Prostate gland (tissue), 2 donors: ENCODE measurements around the gene PGM3.

ENCODE experiments used
- POLR2A ChIP-seq: fragments of 450-650 bp; IDR thresholded peaks from one replicate; pipeline ENCODE4 v1.6.1; 2016; ENCODE audit warnings: antibody characterized with exemption, mild to moderate bottlenecking
- TF ChIP-seq, protein P1 (sequence below), 4 experiments: fragments of 200-600 bp in 2 of 4; fragments of 450-650 bp in 2 of 4; sonication (generic) in 2 of 4; IDR thresholded peaks; 1 replicate in 3 of 4; 2 replicates in 1 of 4; pipeline ENCODE4 v1.5.1; 2016 to 2019; ENCODE audit warnings: antibody characterized with exemption in 4 of 4, mild to moderate bottlenecking in 2 of 4, moderate library complexity in 2 of 4

DNA sequence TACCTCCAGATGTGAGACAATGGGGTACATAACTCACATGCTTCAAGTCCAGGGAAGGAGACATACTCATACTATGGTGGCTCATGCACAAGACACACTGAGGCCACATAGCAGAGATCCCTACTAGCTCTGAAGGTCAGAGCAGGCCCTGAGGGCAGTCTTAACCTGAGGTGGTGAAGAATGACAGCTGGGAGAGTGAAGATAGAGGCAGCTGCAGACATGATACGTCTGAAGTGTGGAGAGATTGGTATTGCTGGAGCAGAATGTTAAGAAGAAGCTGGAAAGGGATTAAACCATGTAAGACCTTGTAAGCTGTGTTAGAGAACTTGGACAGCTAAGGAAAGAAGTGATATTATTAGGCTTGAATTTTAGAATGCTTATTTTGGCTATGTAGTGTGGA lies 32.9 kb downstream of the PGM3 start:
- TF ChIP-seq, protein P1, sequence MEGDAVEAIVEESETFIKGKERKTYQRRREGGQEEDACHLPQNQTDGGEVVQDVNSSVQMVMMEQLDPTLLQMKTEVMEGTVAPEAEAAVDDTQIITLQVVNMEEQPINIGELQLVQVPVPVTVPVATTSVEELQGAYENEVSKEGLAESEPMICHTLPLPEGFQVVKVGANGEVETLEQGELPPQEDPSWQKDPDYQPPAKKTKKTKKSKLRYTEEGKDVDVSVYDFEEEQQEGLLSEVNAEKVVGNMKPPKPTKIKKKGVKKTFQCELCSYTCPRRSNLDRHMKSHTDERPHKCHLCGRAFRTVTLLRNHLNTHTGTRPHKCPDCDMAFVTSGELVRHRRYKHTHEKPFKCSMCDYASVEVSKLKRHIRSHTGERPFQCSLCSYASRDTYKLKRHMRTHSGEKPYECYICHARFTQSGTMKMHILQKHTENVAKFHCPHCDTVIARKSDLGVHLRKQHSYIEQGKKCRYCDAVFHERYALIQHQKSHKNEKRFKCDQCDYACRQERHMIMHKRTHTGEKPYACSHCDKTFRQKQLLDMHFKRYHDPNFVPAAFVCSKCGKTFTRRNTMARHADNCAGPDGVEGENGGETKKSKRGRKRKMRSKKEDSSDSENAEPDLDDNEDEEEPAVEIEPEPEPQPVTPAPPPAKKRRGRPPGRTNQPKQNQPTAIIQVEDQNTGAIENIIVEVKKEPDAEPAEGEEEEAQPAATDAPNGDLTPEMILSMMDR (IDR thresholded peaks at IDR 0.05), result no peak
- TF ChIP-seq POLR2A, result no peak
